ENCODE results near the gene OR5H1.

The OR5H1 gene

DNA sequence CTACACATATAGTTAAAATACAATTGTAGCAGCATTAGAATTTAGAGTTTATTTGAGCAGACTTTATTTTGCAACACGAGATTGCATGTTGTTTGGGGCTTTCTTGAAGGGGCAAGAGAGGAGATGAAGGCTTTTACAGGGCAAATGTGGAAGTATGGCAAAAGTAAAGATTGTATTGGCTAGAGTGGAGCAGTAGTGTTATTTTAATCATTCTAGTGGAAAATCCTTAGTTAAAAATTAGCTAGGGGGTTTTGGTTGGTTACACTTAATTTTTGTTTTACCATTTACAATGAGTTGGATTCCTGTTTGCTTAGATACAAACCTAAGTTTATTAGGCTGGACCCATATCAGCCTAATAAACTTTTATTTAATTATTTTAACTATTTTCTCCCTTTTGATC lies 40.5 kb downstream of the OR5H1 start:
- Histone ChIP-seq H3K27ac (ENCODE audit: extremely low read depth, low read depth, low read length) (no peak overlapping the region), H3K36me3 (ENCODE audit: control insufficient read depth in 2 of 2, insufficient read depth in 1 of 2, low read length in 2 of 2) (no peaks in the 10 kb centered on the region), H3K4me3 (ENCODE audit: low read depth, low read length) (no peak overlapping the region), H3K9me3 (ENCODE audit: control insufficient read depth, insufficient read depth, low read depth, low read length) (no peaks in the 10 kb centered on the region), H3K4me1 (ENCODE audit: control insufficient read depth, insufficient read depth, low read length) (no peaks in the 10 kb centered on the region)
- no peak for TF ChIP-seq ZNF423 (tag by site-specific recombination; IDR thresholded peaks at IDR 0.05)
- no peak for TF ChIP-seq ZNF175 (tag by site-specific recombination; IDR thresholded peaks at IDR 0.05)
- TF ChIP-seq ZNF610 (tag by site-specific recombination; IDR thresholded peaks at IDR 0.05; ENCODE audit: borderline replicate concordance) = no peak
- TF ChIP-seq, protein P1, sequence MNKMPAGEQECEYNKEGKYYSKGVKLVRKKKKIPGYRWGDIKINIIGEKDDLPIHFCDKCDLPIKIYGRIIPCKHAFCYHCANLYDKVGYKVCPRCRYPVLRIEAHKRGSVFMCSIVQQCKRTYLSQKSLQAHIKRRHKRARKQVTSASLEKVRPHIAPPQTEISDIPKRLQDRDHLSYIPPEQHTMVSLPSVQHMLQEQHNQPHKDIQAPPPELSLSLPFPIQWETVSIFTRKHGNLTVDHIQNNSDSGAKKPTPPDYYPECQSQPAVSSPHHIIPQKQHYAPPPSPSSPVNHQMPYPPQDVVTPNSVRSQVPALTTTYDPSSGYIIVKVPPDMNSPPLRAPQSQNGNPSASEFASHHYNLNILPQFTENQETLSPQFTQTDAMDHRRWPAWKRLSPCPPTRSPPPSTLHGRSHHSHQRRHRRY (tag by site-specific recombination; IDR thresholded peaks at IDR 0.05) = no peak
- TF ChIP-seq OSR2 (tag by site-specific recombination; IDR thresholded peaks at IDR 0.05) = no peak
- no peak for TF ChIP-seq ZNF37A (tag by site-specific recombination; IDR thresholded peaks at IDR 0.05)
- TF ChIP-seq ZNF391 (tag by site-specific recombination; IDR thresholded peaks at IDR 0.05; ENCODE audit: borderline replicate concordance, low read depth) = no peak
- TF ChIP-seq, protein P2, sequence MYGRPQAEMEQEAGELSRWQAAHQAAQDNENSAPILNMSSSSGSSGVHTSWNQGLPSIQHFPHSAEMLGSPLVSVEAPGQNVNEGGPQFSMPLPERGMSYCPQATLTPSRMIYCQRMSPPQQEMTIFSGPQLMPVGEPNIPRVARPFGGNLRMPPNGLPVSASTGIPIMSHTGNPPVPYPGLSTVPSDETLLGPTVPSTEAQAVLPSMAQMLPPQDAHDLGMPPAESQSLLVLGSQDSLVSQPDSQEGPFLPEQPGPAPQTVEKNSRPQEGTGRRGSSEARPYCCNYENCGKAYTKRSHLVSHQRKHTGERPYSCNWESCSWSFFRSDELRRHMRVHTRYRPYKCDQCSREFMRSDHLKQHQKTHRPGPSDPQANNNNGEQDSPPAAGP (tag by site-specific recombination; IDR thresholded peaks at IDR 0.05) = no peak
- no peak for TF ChIP-seq HOXD13 (CRISPR knock-in tag; IDR thresholded peaks at IDR 0.05; ENCODE audit: borderline replicate concordance)
- TF ChIP-seq, protein P3, sequence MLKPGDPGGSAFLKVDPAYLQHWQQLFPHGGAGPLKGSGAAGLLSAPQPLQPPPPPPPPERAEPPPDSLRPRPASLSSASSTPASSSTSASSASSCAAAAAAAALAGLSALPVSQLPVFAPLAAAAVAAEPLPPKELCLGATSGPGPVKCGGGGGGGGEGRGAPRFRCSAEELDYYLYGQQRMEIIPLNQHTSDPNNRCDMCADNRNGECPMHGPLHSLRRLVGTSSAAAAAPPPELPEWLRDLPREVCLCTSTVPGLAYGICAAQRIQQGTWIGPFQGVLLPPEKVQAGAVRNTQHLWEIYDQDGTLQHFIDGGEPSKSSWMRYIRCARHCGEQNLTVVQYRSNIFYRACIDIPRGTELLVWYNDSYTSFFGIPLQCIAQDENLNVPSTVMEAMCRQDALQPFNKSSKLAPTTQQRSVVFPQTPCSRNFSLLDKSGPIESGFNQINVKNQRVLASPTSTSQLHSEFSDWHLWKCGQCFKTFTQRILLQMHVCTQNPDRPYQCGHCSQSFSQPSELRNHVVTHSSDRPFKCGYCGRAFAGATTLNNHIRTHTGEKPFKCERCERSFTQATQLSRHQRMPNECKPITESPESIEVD (tag by site-specific recombination; IDR thresholded peaks at IDR 0.05) = no peak
- TF ChIP-seq ZNF16 (tag by site-specific recombination; IDR thresholded peaks at IDR 0.05; ENCODE audit: low read depth) = no peak
- TF ChIP-seq ZFHX2 (tag by site-specific recombination; conservative IDR thresholded peaks at IDR 0.05) = no peak
- POLR2A ChIA-PET = interaction anchor here (0.6 kb wide), 1 partner anchor 570 kb away, joined by 3 read pairs; no protein-coding TSS in a partner anchor
- CTCF ChIA-PET = no interaction called here

DNA sequence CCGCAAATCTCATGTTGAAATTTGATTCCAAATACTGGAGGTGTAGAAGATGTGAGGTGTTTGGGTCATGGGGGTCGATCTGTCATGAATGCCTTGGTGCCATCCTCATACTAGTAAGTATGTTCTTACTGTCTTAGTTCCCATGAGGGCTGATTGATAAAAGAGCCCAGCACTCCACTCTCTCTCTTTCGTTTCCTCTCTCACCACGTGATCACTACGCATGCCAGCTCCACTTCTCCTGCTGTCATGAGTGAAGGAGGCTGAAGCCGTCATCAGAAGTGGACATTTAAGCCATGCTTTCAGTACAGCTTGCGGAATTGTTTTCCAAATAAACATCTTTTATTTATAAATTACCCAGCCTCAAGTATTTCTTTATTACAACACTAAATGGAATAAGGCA lies 42.1 kb downstream of the OR5H1 start:
- Histone ChIP-seq H3K4me3 (ENCODE audit: low read depth, low read length) (no peak overlapping the region), H3K27ac (ENCODE audit: extremely low read depth, low read depth, low read length) (no peak overlapping the region), H3K36me3 (ENCODE audit: control insufficient read depth in 2 of 2, insufficient read depth in 1 of 2, low read length in 2 of 2) (no peaks in the 10 kb centered on the region), H3K4me1 (ENCODE audit: control insufficient read depth, insufficient read depth, low read length) (no peaks in the 10 kb centered on the region), H3K9me3 (ENCODE audit: control insufficient read depth, insufficient read depth, low read depth, low read length) (no peaks in the 10 kb centered on the region)
- ChIA-PET POLR2A (no interaction called here), CTCF (no interaction called here)
- TF ChIP-seq ZNF341 (tag by site-specific recombination; IDR thresholded peaks at IDR 0.05; ENCODE audit: low read depth) (no peak), ZEB2 (tag by site-specific recombination; IDR thresholded peaks at IDR 0.05) (no peak), ZNF654 (tag by site-specific recombination; IDR thresholded peaks at IDR 0.05; ENCODE audit: low read depth) (no peak), ZNF202 (tag by site-specific recombination; IDR thresholded peaks at IDR 0.05; ENCODE audit: borderline replicate concordance) (no peak), PRDM1 (tag by site-specific recombination; IDR thresholded peaks at IDR 0.05) (no peak), ZSCAN23 (tag by site-specific recombination; IDR thresholded peaks at IDR 0.05) (no peak), ZNF174 (tag by site-specific recombination; IDR thresholded peaks at IDR 0.05) (no peak), ZNF555 (tag by site-specific recombination; conservative IDR thresholded peaks at IDR 0.05) (no peak), ZNF391 (tag by site-specific recombination; IDR thresholded peaks at IDR 0.05; ENCODE audit: borderline replicate concordance, low read depth) (no peak), ZNF211 (tag by site-specific recombination; IDR thresholded peaks at IDR 0.05; ENCODE audit: low read depth) (no peak), ZNF2 (tag by site-specific recombination; IDR thresholded peaks at IDR 0.05) (no peak), ZNF747 (tag by site-specific recombination; IDR thresholded peaks at IDR 0.05) (no peak), ZNF23 (tag by site-specific recombination; IDR thresholded peaks at IDR 0.05; ENCODE audit: borderline replicate concordance) (no peak)
- TF ChIP-seq, protein P4, sequence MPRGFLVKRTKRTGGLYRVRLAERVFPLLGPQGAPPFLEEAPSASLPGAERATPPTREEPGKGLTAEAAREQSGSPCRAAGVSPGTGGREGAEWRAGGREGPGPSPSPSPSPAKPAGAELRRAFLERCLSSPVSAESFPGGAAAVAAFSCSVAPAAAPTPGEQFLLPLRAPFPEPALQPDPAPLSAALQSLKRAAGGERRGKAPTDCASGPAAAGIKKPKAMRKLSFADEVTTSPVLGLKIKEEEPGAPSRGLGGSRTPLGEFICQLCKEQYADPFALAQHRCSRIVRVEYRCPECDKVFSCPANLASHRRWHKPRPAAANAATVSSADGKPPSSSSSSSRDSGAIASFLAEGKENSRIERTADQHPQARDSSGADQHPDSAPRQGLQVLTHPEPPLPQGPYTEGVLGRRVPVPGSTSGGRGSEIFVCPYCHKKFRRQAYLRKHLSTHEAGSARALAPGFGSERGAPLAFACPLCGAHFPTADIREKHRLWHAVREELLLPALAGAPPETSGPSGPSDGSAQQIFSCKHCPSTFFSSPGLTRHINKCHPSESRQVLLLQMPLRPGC (tag by site-specific recombination; IDR thresholded peaks at IDR 0.05) = no peak
